Left lung (tissue), 10 donors: ENCODE data around the gene SPP1. TPM values are rescaled to one million over a fixed set of nuclear protein-coding genes. Genes with fewer than 3 reads are reported as not detected.

Source experiments
- ATAC-seq: fragments of 200-7000 bp; cut with Tn5 transposase; one replicate; pipeline ENCODE4 v1.9.1; 2020; ENCODE audit warnings: moderate library complexity
- DNase-seq, 4 donors: peaks; one replicate each; pipeline ENCODE4 v3.0.0-alpha.2; 2013 to 2020
- H3K27ac ChIP-seq, 2 donors: fragments of 200-600 bp; sonication (generic) in 1 of 2; one replicate each; pipeline versions ENCODE4 v1.5.0 to v1.8.0; 2020 to 2021
- H3K27me3 ChIP-seq, 2 donors: fragments of 200-600 bp; sonication (generic) in 1 of 2; one replicate each; pipeline versions ENCODE4 v1.5.0 to v1.8.0; 2020 to 2021
- H3K36me3 ChIP-seq, 2 donors: fragments of 200-600 bp; sonication (generic) in 1 of 2; one replicate each; pipeline versions ENCODE4 v1.5.0 to v1.8.0; 2020 to 2021
- H3K4me1 ChIP-seq, 2 donors: fragments of 200-600 bp; one replicate each; pipeline ENCODE4 v1.8.0; 2021
- H3K4me3 ChIP-seq, 2 donors: fragments of 200-600 bp; sonication (generic) in 1 of 2; one replicate each; pipeline versions ENCODE4 v1.5.0 to v1.8.0; 2020 to 2021; ENCODE audit warnings: mild to moderate bottlenecking in 1 of 2
- H3K9me3 ChIP-seq, 2 donors: fragments of 200-600 bp; sonication (generic) in 1 of 2; one replicate each; pipeline versions ENCODE4 v1.5.0 to v1.8.0; 2020 to 2021
- intact Hi-C, 2 donors: fragments of 100-400 bp; cut with DNase I; formaldehyde crosslinking; loops; one replicate each; pipeline versions ENCODE4 v1.11.2 to v1.14.2; 2022
- polyA plus RNA-seq, 6 donors: library from polyadenylated mRNA; unstranded; fragments of 120-200 nt; gene quantifications; one replicate each; pipeline ENCODE4 v1.2.1, GENCODE V29; 2013; ENCODE audit not compliant: insufficient read length in 6 of 6
- total RNA-seq, 2 donors: library from RNA; stranded (reverse); fragmentation: NEBNext Ultra II Directional; extraction: Animal tissue kit (Norgen Biotek cat#: 25700); gene quantifications; one replicate each; pipeline ENCODE4 v1.2.1, GENCODE V29; 2021
- TF ChIP-seq, protein P1 (sequence below), 2 donors: fragments of 200-600 bp; sonication (generic) in 1 of 2; IDR thresholded peaks; one replicate each; pipeline versions ENCODE4 v1.5.0 to v1.8.0; 2021; ENCODE audit warnings: antibody characterized with exemption in 2 of 2
- donor health status: DM: no; HTN: yes; CAD: no.
- donor health status: DM: no; HTN: no; CAD: no.

SPP1 gene
- total and polyA plus RNA-seq, 8 donors, result 37.6 to 229 (median 75.8) TPM

DNA sequence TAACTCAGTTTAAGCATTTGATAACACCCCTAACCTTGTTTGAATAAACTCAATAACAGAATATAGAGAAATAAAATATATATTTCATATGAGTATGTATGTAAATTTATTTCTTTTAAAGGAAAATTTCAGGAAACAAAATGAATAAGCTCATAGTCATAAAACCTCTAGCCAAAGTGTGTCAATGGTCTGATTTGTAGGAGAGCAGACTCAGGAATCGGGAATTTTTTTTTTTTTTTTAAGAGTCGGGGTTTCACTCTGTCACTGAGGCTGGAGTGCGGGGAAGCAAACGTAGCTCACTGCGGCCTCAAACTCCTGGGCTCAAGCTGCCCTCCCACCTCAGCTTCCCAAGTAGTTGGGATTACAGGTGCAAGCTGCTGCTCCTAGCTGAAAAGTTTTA is 34.4 kb downstream of the SPP1 start:
- Histone ChIP-seq H3K36me3 (no peaks in the 10 kb centered on the region), H3K27me3 (no peaks in the 10 kb centered on the region), H3K9me3 (no peaks in the 10 kb centered on the region), H3K4me1 (peaks cover 0 to 58% of the 10 kb centered on the region in 2 donors), H3K27ac (no peak overlapping the region), H3K4me3 (no peak overlapping the region)
- DNase-seq (no peak), ATAC-seq (no peak)
- TF ChIP-seq, protein P1, sequence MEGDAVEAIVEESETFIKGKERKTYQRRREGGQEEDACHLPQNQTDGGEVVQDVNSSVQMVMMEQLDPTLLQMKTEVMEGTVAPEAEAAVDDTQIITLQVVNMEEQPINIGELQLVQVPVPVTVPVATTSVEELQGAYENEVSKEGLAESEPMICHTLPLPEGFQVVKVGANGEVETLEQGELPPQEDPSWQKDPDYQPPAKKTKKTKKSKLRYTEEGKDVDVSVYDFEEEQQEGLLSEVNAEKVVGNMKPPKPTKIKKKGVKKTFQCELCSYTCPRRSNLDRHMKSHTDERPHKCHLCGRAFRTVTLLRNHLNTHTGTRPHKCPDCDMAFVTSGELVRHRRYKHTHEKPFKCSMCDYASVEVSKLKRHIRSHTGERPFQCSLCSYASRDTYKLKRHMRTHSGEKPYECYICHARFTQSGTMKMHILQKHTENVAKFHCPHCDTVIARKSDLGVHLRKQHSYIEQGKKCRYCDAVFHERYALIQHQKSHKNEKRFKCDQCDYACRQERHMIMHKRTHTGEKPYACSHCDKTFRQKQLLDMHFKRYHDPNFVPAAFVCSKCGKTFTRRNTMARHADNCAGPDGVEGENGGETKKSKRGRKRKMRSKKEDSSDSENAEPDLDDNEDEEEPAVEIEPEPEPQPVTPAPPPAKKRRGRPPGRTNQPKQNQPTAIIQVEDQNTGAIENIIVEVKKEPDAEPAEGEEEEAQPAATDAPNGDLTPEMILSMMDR (IDR thresholded peaks at IDR 0.05), result no peak
- intact Hi-C loops, result no loop called here

DNA sequence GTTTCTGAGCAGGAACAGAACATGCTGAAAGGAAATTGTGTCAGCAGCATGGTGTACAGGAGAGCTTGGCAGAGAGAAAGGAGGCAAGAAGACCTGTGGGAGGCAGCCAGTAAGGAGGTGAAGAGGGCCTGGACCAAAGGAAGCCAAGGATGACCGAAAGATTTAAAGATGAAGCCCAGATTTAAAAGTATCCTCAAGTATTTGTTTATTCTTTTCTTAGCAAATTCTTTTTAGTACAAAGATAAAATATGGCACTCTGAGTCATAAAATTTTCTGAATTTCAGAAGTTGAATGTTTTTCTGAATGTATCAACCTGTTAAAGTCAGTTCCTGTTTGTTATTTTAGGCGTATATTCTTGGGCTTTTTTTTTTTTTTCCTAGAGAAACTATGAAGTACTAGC is 35.5 kb downstream of the SPP1 start:
- intact Hi-C loops, result no loop called here
- TF ChIP-seq, protein P1 (IDR thresholded peaks at IDR 0.05), result no peak
- H3K27ac ChIP-seq, result peak overlapping the region in 1 of 2 donors; percentile 3
- peaks cover 0 to 58% of the 10 kb centered on the region in 2 donors for H3K4me1 ChIP-seq
- ATAC-seq (no peak), DNase-seq (no peak)
- H3K9me3 ChIP-seq, result no peaks in the 10 kb centered on the region
- H3K4me3 ChIP-seq, result no peak overlapping the region
- no peaks in the 10 kb centered on the region for H3K27me3 ChIP-seq
- H3K36me3 ChIP-seq, result no peaks in the 10 kb centered on the region

DNA sequence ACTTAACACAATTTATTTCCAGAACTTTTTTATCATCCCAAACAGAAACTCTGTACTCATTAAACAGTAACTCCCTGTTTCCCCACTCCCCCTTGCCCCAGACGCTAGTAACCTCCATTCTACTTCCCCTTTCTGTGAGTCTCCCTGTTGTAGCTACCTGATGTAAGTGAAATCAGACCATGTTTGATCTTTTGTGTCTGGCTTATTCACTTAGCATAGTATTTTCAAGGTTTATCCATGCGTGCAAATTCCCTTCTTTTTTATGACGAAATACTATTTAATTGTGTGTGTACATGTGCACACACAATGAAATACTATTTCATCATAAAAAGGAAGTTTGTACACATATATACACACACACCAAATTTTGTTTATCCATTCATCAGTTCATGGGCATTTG is 37.1 kb downstream of the SPP1 start:
- Histone ChIP-seq H3K27ac (no peak overlapping the region), H3K9me3 (no peaks in the 10 kb centered on the region), H3K4me1 (peaks cover 0 to 52% of the 10 kb centered on the region in 2 donors), H3K27me3 (no peaks in the 10 kb centered on the region), H3K36me3 (no peaks in the 10 kb centered on the region), H3K4me3 (no peak overlapping the region)
- intact Hi-C loops, result no loop called here
- TF ChIP-seq, protein P1 (IDR thresholded peaks at IDR 0.05), result no peak
- ATAC-seq, result no peak
- no peak for DNase-seq

DNA sequence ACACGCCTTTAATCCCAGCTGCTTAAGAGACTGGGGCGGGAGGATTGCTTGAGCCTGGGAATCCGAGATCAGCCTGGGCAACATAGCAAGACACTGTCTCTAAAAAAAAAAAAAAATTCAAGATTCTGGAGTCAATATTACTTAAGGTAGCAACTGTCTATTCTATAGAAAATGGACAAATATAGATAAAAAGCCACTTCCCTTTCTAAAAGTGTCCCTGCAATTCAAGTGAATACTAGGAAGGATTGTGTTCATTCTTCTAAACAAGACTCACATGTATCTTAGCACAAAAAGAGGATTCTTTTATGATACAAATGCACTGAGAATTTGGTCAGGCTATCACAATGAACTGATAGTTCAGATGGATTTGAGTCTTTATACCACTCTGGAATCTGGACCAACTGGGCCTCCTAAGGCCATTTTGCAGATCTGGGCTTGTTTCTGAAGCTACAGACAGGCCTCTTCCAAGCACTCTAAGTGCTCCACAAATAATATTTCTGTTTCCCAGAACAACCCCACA is 38.9 kb downstream of the SPP1 start:
- Histone ChIP-seq H3K36me3 (no peaks in the 10 kb centered on the region), H3K4me3 (no peak overlapping the region), H3K27me3 (no peaks in the 10 kb centered on the region), H3K9me3 (no peaks in the 10 kb centered on the region), H3K27ac (no peak overlapping the region), H3K4me1 (peaks cover 4 to 53% of the 10 kb centered on the region in 2 donors)
- TF ChIP-seq, protein P1 (IDR thresholded peaks at IDR 0.05), result no peak
- ATAC-seq (no peak), DNase-seq (no peak)
- intact Hi-C loops, result no loop called here

DNA sequence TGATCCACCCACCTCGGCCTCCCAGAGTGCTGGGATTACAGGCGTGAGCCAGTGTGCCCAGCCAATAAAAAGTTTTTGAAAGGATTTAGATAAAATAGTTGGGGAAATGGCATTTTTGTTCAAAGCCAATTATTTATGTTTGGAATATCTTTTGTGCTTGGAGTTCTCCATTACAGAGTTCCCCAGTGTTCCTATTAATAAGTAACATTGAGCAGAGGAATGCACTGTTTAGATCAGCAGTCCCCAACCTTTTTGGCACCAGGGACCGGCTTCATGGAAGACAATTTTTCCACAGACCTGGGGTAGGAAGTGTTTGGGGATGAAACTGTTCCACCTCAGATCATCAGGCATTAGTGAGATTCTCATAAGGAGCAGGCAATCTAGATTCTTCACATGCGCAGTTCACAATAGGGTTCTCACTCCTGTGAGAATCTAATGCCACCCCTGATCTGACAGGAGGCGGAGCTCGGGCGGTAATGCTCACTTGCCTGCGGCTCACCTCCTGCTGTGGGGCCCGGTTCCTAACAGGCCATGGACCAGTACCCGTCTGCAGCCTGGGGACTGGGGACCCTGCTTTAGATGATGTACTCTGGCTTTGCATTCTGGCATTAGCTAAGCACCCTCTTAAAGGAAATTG is 40.3 kb downstream of the SPP1 start:
- no peak overlapping the region for H3K4me3 ChIP-seq
- DNase-seq (no peak), ATAC-seq (no peak)
- no peak overlapping the region for H3K27ac ChIP-seq
- TF ChIP-seq, protein P1 (IDR thresholded peaks at IDR 0.05), result no peak
- no peaks in the 10 kb centered on the region for H3K9me3 ChIP-seq
- intact Hi-C loops, result no loop called here
- H3K36me3 ChIP-seq, result no peaks in the 10 kb centered on the region
- no peaks in the 10 kb centered on the region for H3K27me3 ChIP-seq
- H3K4me1 ChIP-seq, result peaks cover 4 to 40% of the 10 kb centered on the region in 2 donors
